ENCODE measurements around the gene TMC1.

Gene TMC1

DNA sequence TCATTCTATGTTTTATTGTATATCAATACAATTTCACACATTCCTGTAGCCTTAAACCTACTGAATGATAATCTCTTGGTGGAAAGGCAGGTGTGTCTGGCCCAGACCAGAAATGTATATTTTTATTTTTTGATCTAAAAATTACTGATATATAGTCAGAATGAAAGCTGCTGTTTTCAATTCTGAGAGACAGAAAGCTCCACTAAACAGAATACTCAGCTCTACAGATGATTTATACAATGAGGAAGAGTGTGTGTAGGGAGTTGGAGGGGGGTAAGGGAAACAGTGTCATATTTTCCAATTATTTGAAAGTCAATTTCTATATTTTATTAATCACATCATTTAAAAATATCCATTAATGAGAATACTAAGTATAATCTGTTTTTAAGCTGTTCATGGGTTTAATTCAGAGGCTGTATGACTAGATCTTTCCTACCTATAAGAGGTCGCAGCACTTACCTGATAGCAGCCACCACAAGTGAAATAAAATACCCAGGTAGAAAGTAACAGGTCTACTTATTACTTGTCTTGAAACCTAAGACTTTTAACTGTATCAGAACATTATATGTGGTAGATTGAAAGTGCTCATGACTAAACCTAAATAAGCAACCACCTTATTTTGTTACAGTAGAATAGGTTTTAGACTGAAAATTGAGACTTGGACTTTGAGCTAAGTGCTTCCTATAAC lies 183.4 kb downstream of the TMC1 start:
- no peaks in the 10 kb centered on the region for H3K79me2 ChIP-seq (ENCODE audit: insufficient read depth, low read length)
- H3K9me3 ChIP-seq (ENCODE audit: low read length) = no peaks in the 10 kb centered on the region
- H4K20me1 ChIP-seq (ENCODE audit: insufficient read depth, low read length) = no peaks in the 10 kb centered on the region
- H3K27me3 ChIP-seq (ENCODE audit: insufficient read depth, low read length) = no peaks in the 10 kb centered on the region
- H3K9me2 ChIP-seq (ENCODE audit: low read depth, low read length) = no peaks in the 10 kb centered on the region
- H3K4me1 ChIP-seq (ENCODE audit: insufficient read depth, low read length, severe bottlenecking) = no peaks in the 10 kb centered on the region
- no peaks in the 10 kb centered on the region for H3K36me3 ChIP-seq (ENCODE audit: insufficient read depth, low read length)
- H3K4me3 ChIP-seq (ENCODE audit: low read depth, low read length, poor library complexity, severe bottlenecking) = no peak overlapping the region
- H3F3A ChIP-seq (ENCODE audit: insufficient read depth, low read length) = no peaks in the 10 kb centered on the region
- no peak overlapping the region for H3K27ac ChIP-seq (ENCODE audit: low read depth, low read length, poor library complexity, severe bottlenecking)
- H3K4me2 ChIP-seq (ENCODE audit: low read length) = no peak overlapping the region
- no peak for TF ChIP-seq EZH2 (IDR thresholded peaks at IDR 0.05; ENCODE audit: borderline replicate concordance, low read length)
- TF ChIP-seq, protein P1, sequence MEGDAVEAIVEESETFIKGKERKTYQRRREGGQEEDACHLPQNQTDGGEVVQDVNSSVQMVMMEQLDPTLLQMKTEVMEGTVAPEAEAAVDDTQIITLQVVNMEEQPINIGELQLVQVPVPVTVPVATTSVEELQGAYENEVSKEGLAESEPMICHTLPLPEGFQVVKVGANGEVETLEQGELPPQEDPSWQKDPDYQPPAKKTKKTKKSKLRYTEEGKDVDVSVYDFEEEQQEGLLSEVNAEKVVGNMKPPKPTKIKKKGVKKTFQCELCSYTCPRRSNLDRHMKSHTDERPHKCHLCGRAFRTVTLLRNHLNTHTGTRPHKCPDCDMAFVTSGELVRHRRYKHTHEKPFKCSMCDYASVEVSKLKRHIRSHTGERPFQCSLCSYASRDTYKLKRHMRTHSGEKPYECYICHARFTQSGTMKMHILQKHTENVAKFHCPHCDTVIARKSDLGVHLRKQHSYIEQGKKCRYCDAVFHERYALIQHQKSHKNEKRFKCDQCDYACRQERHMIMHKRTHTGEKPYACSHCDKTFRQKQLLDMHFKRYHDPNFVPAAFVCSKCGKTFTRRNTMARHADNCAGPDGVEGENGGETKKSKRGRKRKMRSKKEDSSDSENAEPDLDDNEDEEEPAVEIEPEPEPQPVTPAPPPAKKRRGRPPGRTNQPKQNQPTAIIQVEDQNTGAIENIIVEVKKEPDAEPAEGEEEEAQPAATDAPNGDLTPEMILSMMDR (IDR thresholded peaks at IDR 0.05; ENCODE audit: low read length) = no peak
- no peak overlapping the region for H2AFZ ChIP-seq (ENCODE audit: low read length)
- no peak overlapping the region for H3K9ac ChIP-seq (ENCODE audit: low read length)

DNA sequence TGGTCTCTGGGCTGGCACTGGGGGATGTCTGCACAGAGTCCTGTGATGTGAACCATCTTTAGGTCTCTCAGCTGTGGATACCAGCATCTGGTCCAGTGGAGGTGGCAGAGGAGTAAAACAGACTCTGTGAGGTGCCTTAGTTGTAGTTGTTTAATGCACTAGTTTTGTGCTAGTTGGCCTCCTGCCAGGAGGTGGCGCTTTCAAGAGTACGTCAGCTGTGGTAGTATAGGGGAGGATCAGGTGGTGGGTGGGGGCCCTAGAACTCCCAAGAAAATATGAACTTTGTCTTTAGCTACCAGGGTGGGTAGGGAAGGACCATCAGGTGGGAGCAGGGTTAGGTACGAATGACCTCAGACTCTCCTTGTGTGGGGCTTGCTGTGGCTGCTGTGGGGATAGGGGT lies 197.1 kb downstream of the TMC1 start:
- H3K4me3 ChIP-seq (ENCODE audit: low read depth, low read length, poor library complexity, severe bottlenecking) = no peak overlapping the region
- H3K9ac ChIP-seq (ENCODE audit: low read length) = no peak overlapping the region
- H3K9me3 ChIP-seq (ENCODE audit: low read length) = no peaks in the 10 kb centered on the region
- TF ChIP-seq EZH2 (IDR thresholded peaks at IDR 0.05; ENCODE audit: borderline replicate concordance, low read length) = no peak
- TF ChIP-seq, protein P1 (IDR thresholded peaks at IDR 0.05; ENCODE audit: low read length) = peak; percentile 45; the same call in 1 of the 2 replicates
- H3K36me3 ChIP-seq (ENCODE audit: insufficient read depth, low read length) = no peaks in the 10 kb centered on the region
- H3K27ac ChIP-seq (ENCODE audit: low read depth, low read length, poor library complexity, severe bottlenecking) = no peak overlapping the region
- H3K4me2 ChIP-seq (ENCODE audit: low read length) = no peak overlapping the region
- no peaks in the 10 kb centered on the region for H3K27me3 ChIP-seq (ENCODE audit: insufficient read depth, low read length)
- no peaks in the 10 kb centered on the region for H3K79me2 ChIP-seq (ENCODE audit: insufficient read depth, low read length)
- no peaks in the 10 kb centered on the region for H4K20me1 ChIP-seq (ENCODE audit: insufficient read depth, low read length)
- no peak overlapping the region for H2AFZ ChIP-seq (ENCODE audit: low read length)
- no peaks in the 10 kb centered on the region for H3F3A ChIP-seq (ENCODE audit: insufficient read depth, low read length)
- H3K9me2 ChIP-seq (ENCODE audit: low read depth, low read length) = no peaks in the 10 kb centered on the region
- no peaks in the 10 kb centered on the region for H3K4me1 ChIP-seq (ENCODE audit: insufficient read depth, low read length, severe bottlenecking)

DNA sequence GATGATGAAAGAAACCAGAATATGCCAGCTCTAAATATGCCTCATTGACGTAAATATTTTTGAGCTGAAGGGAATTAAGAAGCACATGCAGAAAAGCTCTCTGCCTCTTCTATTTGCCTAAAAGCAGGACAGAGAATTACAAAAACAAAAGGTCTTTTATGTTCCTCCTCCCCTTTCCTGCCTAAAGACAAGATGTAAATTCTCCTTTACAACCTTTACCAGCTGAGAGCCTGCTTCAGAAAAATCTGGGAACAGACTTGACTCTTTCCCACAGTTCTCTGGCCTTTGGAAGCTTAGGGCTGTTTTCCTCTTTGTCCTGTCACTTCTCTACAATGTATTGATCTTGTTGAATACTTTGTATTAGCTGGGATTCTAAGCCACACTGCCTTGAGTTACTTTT lies 199.7 kb downstream of the TMC1 start:
- Histone ChIP-seq H4K20me1 (ENCODE audit: insufficient read depth, low read length) (no peaks in the 10 kb centered on the region), H3K79me2 (ENCODE audit: insufficient read depth, low read length) (no peaks in the 10 kb centered on the region), H3F3A (ENCODE audit: insufficient read depth, low read length) (no peaks in the 10 kb centered on the region), H3K36me3 (ENCODE audit: insufficient read depth, low read length) (no peaks in the 10 kb centered on the region), H2AFZ (ENCODE audit: low read length) (no peak overlapping the region), H3K27me3 (ENCODE audit: insufficient read depth, low read length) (no peaks in the 10 kb centered on the region), H3K4me1 (ENCODE audit: insufficient read depth, low read length, severe bottlenecking) (no peaks in the 10 kb centered on the region), H3K9me3 (ENCODE audit: low read length) (no peaks in the 10 kb centered on the region), H3K4me3 (ENCODE audit: low read depth, low read length, poor library complexity, severe bottlenecking) (no peak overlapping the region), H3K4me2 (ENCODE audit: low read length) (no peak overlapping the region), H3K27ac (ENCODE audit: low read depth, low read length, poor library complexity, severe bottlenecking) (no peak overlapping the region), H3K9ac (ENCODE audit: low read length) (no peak overlapping the region), H3K9me2 (ENCODE audit: low read depth, low read length) (no peaks in the 10 kb centered on the region)
- TF ChIP-seq EZH2 (IDR thresholded peaks at IDR 0.05; ENCODE audit: borderline replicate concordance, low read length) = no peak
- TF ChIP-seq, protein P1 (IDR thresholded peaks at IDR 0.05; ENCODE audit: low read length) = no peak

All from OCI-LY1 (cell line).